ENCODE measurements around the gene GNB5.

GNB5 gene

DNA sequence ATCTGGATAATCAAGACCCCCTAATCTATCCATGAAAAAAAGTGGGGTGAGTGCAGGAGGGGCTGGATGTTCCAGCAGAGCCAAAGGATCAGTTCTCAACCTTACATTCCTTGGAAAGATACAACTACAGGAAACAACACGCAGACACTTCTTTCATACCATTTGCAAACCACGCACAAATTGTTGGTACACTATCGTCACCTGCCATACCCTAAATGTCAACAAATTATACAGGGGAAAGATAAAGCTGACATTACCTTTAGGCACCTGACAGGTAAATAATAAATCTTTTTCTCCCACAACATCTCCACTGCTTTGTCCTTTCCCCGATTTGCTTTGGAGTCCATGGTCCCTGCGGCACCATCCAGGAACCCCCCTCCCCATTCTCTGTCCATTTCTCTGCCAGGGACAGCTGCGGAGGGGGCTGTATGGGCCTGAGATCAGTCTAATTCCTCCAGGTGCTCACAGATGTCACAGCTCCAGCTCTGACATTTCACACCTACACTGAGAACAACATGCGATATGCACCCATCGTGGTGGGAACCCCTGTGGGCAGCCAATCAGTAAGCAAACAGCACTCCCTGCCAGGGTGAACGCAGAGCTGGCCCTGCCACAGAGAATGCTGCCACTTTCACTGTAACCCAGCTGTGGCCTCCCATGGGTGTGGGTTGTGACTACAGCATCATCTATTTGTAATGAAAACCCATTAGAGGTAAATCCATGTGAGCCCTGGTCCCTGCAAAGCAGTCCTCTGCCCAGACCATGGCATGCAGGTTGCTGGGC is 41.0 kb downstream of the GNB5 start:
- no peak overlapping the region for H3K9ac ChIP-seq (ENCODE audit: insufficient read length)
- no peak for TF ChIP-seq FOXP2 (optimal IDR thresholded peaks at IDR 0.05; ENCODE audit: control extremely low read depth, extremely low read length, insufficient read depth)
- TF ChIP-seq POLR2AphosphoS5 (IDR thresholded peaks at IDR 0.05; ENCODE audit: borderline replicate concordance, low read depth, low read length): no peak
- TF ChIP-seq EZH2 (IDR thresholded peaks at IDR 0.05): no peak
- no peaks in the 10 kb centered on the region for H3K36me3 ChIP-seq (ENCODE audit: insufficient read depth, low read length)
- DNase-seq (ENCODE audit: low read depth, low spot score): no peak
- H3K9me3 ChIP-seq (ENCODE audit: low read depth, low read length): no peaks in the 10 kb centered on the region
- H3K27ac ChIP-seq: no peak overlapping the region
- no peak overlapping the region for H3K4me3 ChIP-seq

DNA sequence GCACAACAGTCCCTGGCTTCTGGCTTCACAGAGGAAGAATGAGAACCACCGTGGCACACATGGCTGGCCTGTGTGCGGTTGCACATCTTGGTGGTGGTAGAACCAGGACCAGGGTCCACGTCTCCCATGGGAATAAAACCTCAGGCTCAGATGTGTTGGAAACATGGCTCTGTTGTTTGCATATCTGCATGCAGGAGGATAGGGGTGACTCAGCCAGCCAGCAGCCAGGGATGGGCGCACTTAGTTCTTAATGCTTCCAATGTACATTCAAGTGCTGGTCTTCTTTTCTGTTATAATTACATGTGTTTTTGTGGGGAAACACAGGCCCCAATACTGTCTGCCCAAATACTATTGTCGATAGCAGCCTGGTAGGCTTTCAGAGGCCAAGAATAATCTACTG is 42.8 kb downstream of the GNB5 start:
- no peak for DNase-seq (ENCODE audit: low read depth, low spot score)
- no peak overlapping the region for H3K9ac ChIP-seq (ENCODE audit: insufficient read length)
- H3K36me3 ChIP-seq (ENCODE audit: insufficient read depth, low read length): no peaks in the 10 kb centered on the region
- H3K4me3 ChIP-seq: no peak overlapping the region
- H3K27ac ChIP-seq: no peak overlapping the region
- H3K9me3 ChIP-seq (ENCODE audit: low read depth, low read length): no peaks in the 10 kb centered on the region
- TF ChIP-seq EZH2 (IDR thresholded peaks at IDR 0.05) (no peak), POLR2AphosphoS5 (IDR thresholded peaks at IDR 0.05; ENCODE audit: borderline replicate concordance, low read depth, low read length) (no peak), FOXP2 (optimal IDR thresholded peaks at IDR 0.05; ENCODE audit: control extremely low read depth, extremely low read length, insufficient read depth) (no peak)

DNA sequence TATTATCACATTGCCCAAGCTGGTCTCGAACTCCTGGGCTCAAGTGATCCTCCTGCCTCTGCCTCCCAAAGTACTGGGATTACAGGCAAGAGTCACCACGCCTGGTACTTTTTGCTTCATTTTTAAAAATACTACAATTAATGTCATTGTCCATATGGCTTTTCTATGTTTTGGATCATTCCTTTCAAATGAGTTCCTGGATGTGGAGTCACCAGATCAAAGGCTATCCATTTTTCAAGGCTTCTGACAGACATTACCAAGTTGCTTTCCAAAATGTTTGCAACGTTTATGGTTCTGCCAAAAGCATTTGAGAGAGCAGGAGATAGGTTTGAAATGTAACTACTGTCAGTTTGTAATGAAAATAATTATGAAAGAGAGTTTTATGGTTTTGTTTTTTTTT is 44.4 kb downstream of the GNB5 start:
- TF ChIP-seq EZH2 (IDR thresholded peaks at IDR 0.05) (no peak), FOXP2 (optimal IDR thresholded peaks at IDR 0.05; ENCODE audit: control extremely low read depth, extremely low read length, insufficient read depth) (no peak), POLR2AphosphoS5 (IDR thresholded peaks at IDR 0.05; ENCODE audit: borderline replicate concordance, low read depth, low read length) (no peak)
- Histone ChIP-seq H3K9ac (ENCODE audit: insufficient read length) (no peak overlapping the region), H3K27ac (no peak overlapping the region), H3K4me3 (no peak overlapping the region), H3K36me3 (ENCODE audit: insufficient read depth, low read length) (no peaks in the 10 kb centered on the region), H3K9me3 (ENCODE audit: low read depth, low read length) (no peaks in the 10 kb centered on the region)
- no peak for DNase-seq (ENCODE audit: low read depth, low spot score)

DNA sequence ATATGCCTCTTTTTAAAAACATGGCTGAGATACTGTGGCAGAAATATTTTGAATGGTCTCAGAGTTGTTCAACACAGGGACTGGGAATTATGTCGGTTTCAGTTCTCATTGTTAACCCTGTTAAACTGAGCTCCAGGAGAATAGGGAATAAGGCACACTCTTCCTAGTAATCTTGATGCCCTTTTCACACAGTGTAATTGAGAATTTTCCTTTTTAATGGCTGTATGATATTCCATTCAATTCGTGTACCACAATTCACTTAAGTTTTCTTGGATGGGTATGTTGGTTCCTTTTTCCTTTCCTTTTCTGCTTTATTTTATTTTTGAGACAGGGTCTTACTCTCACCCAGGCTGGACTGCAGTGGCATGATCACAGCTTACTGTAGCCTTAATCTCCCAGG is 44.9 kb downstream of the GNB5 start:
- Histone ChIP-seq H3K9ac (ENCODE audit: insufficient read length) (no peak overlapping the region), H3K27ac (no peak overlapping the region), H3K4me3 (no peak overlapping the region), H3K36me3 (ENCODE audit: insufficient read depth, low read length) (no peaks in the 10 kb centered on the region), H3K9me3 (ENCODE audit: low read depth, low read length) (no peaks in the 10 kb centered on the region)
- no peak for DNase-seq (ENCODE audit: low read depth, low spot score)
- no peak for TF ChIP-seq POLR2AphosphoS5 (IDR thresholded peaks at IDR 0.05; ENCODE audit: borderline replicate concordance, low read depth, low read length)
- no peak for TF ChIP-seq FOXP2 (optimal IDR thresholded peaks at IDR 0.05; ENCODE audit: control extremely low read depth, extremely low read length, insufficient read depth)
- TF ChIP-seq EZH2 (IDR thresholded peaks at IDR 0.05): no peak

DNA sequence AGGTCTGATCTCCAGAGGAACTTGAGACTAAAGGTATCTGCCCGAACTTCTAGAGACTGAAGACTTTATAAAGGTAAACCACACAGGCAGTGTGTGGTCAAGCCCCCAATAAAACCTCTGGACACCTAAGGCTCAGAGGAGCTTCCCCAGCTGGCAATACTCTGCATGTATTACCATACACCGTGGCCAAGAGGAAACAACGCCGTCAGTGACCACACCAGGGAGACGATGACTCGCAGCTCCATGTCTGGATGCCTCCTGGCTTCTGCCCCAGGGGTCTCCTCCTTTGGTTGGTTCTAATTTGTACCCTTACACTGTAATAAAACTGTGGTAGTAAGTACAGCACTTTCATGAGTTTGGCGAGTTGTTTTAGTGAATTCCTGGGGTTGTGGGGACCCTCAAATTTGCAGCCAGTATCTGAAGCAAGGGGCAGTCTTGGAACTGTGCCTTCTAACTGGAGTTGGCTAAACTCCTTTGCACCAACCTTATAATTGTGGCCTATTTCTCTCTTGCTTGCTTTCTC is 46.5 kb downstream of the GNB5 start:
- H3K27ac ChIP-seq: peak overlapping the region; percentile 73
- H3K9ac ChIP-seq (ENCODE audit: insufficient read length): no peak overlapping the region
- no peaks in the 10 kb centered on the region for H3K36me3 ChIP-seq (ENCODE audit: insufficient read depth, low read length)
- H3K9me3 ChIP-seq (ENCODE audit: low read depth, low read length): no peaks in the 10 kb centered on the region
- DNase-seq (ENCODE audit: low read depth, low spot score): no peak
- TF ChIP-seq EZH2 (IDR thresholded peaks at IDR 0.05) (no peak), POLR2AphosphoS5 (IDR thresholded peaks at IDR 0.05; ENCODE audit: borderline replicate concordance, low read depth, low read length) (no peak), FOXP2 (optimal IDR thresholded peaks at IDR 0.05; ENCODE audit: control extremely low read depth, extremely low read length, insufficient read depth) (no peak)
- no peak overlapping the region for H3K4me3 ChIP-seq

DNA sequence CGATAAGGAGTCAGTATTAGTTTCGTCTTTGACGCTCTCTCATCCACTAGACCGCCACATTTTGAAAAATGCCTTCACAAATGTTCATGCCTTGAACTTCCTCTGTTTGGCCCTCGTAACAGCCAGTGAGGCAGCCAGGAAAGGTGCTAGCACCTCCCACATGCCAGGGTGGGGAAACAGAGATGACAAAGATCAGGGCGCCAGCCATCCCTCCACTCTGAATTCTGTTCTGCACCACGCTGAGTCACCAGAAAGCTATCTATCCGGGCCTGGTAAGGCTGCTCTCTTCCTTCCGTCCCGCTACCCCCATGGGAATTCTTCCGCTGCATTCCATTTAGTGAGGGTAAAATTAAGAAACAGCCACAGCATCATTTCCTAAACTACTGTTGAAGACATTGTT is 47.3 kb downstream of the GNB5 start:
- TF ChIP-seq FOXP2 (optimal IDR thresholded peaks at IDR 0.05; ENCODE audit: control extremely low read depth, extremely low read length, insufficient read depth): no peak
- no peak for TF ChIP-seq EZH2 (IDR thresholded peaks at IDR 0.05)
- no peak for TF ChIP-seq POLR2AphosphoS5 (IDR thresholded peaks at IDR 0.05; ENCODE audit: borderline replicate concordance, low read depth, low read length)
- DNase-seq (ENCODE audit: low read depth, low spot score): peak; percentile 73
- H3K27ac ChIP-seq: peak overlapping the region; percentile 73
- H3K36me3 ChIP-seq (ENCODE audit: insufficient read depth, low read length): no peaks in the 10 kb centered on the region
- H3K9ac ChIP-seq (ENCODE audit: insufficient read length): no peak overlapping the region
- H3K4me3 ChIP-seq: no peak overlapping the region
- no peaks in the 10 kb centered on the region for H3K9me3 ChIP-seq (ENCODE audit: low read depth, low read length)

DNA sequence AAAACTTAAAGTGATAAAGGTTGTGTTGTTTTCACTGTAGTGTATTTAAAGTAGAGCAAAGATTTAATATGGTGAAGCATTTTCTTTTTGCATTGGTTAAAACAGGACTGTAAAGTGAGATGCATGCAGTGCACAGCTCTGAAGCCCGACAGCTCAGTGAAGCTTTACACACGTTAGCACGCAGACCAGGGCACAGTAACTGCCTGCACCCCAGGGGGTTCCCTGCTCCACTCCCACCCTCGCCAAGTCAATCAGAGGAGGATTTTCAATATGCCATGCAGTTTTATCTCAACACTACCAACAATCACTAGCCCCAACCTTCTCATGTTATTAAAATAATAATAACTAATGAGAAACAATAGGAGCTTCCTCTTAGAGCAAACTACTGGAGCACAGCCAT is 50.5 kb downstream of the GNB5 start:
- Histone ChIP-seq H3K4me3 (no peak overlapping the region), H3K9ac (ENCODE audit: insufficient read length) (no peak overlapping the region), H3K9me3 (ENCODE audit: low read depth, low read length) (no peaks in the 10 kb centered on the region), H3K27ac (no peak overlapping the region), H3K36me3 (ENCODE audit: insufficient read depth, low read length) (no peaks in the 10 kb centered on the region)
- DNase-seq (ENCODE audit: low read depth, low spot score): no peak
- TF ChIP-seq EZH2 (IDR thresholded peaks at IDR 0.05) (no peak), POLR2AphosphoS5 (IDR thresholded peaks at IDR 0.05; ENCODE audit: borderline replicate concordance, low read depth, low read length) (no peak), FOXP2 (optimal IDR thresholded peaks at IDR 0.05; ENCODE audit: control extremely low read depth, extremely low read length, insufficient read depth) (no peak)

DNA sequence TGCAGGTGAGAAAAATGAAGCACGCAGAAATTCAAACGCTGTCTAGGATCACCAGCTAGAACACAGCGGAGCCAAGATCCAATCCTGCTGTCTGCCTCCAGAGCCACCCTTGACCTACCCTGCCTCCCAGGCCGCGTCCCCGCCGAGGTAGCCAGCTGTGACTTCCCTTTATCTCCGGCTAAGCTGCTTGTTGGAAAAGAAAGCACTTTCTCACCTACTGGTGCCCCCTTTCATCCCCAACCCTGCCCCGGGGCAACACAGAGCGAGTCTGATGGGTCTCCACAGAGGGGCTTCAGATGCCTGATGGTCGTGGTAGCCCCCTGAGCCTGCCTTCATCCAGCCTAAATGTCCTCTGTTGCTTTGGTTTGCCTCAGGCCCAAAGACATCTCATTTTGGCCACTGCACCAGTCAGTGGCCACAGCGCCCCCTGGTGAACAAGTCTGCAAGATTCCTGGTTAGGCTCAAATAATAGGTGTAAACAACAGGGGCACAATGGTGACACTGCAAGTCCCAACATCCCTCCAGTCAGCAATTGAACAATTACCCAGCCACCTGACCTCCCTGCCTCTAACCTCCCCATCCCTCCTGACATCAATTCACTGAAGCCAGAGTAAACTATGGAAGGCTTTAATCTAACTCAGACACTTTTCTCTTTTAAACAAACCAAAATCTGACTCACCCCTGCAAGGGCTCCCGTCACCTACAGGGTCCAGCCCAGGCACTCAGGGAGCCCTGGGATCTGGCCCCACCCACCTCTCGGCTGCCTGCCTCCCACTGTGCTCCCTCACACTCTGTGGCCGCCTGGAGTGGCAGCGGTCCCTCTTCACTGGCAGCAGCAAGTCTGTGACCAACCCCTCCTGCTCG is 51.4 kb downstream of the GNB5 start:
- H3K9me3 ChIP-seq (ENCODE audit: low read depth, low read length): no peaks in the 10 kb centered on the region
- no peak overlapping the region for H3K4me3 ChIP-seq
- H3K27ac ChIP-seq: no peak overlapping the region
- no peak for DNase-seq (ENCODE audit: low read depth, low spot score)
- TF ChIP-seq POLR2AphosphoS5 (IDR thresholded peaks at IDR 0.05; ENCODE audit: borderline replicate concordance, low read depth, low read length): no peak
- no peak for TF ChIP-seq FOXP2 (optimal IDR thresholded peaks at IDR 0.05; ENCODE audit: control extremely low read depth, extremely low read length, insufficient read depth)
- TF ChIP-seq EZH2 (IDR thresholded peaks at IDR 0.05): no peak
- H3K9ac ChIP-seq (ENCODE audit: insufficient read length): no peak overlapping the region
- H3K36me3 ChIP-seq (ENCODE audit: insufficient read depth, low read length): no peaks in the 10 kb centered on the region
